ENCODE measurements around the gene DNAH2.

GRCh38 chr17:7855660-7856010, 138.1 kb downstream of the DNAH2 start:
- TF ChIP-seq CTCF (IDR thresholded peaks at IDR 0.05) (no peak), POLR2A (IDR thresholded peaks at IDR 0.05) (no peak)
